ENCODE data around the gene C19orf81. TPM values are rescaled to one million over a fixed set of nuclear protein-coding genes. Genes with fewer than 3 reads are reported as not detected.

The C19orf81 gene
- total and polyA plus RNA-seq, 2 of the 4 experiments (the other 2 are of a cell fraction), result 0.31 TPM; not detected in 1

DNA sequence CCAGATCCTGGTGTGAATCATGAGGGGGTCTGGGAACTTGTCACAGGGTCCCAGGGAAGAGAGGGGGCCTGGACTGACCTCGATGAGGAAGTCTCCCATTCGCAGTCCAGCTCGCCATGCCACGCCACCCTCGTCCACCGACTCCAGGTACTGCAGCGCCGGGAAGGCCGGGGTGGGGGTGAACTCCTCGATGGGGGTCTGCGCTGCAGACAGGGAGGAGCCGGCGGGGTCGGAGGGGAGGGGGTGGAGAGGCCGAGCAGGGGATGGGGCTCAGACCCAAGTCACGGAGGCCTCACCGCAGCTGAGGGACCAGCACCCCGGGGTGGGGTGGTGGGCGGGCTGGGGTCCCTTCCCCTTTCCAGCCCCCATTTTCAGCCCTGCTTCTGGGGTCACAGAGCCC lies 39.5 kb downstream of the C19orf81 start:
- no peak overlapping the region for H2BK15ac ChIP-seq (ENCODE audit: low read depth, low read length)

More for the DNA sequence above, 39.5 kb downstream of the C19orf81 start:
- BruUV-seq (replicated peaks), result no TSS peak
- Histone ChIP-seq H3K14ac (replicated peaks; ENCODE audit: low read depth, low read length) (no peak overlapping the region), H4K5ac (ENCODE audit: low read depth, low read length) (no peak overlapping the region), H4K20me1 (ENCODE audit: insufficient read depth, low read length) (no peaks in the 10 kb centered on the region; the same call in 1 of the 2 replicates), H3K4ac (ENCODE audit: low read depth, low read length) (no peak overlapping the region), H3K9me3 (ENCODE audit: control insufficient read depth, insufficient read depth, low read length) (no peaks in the 10 kb centered on the region), H3K9ac (ENCODE audit: low read depth, low read length) (no peak overlapping the region), H3K23ac (ENCODE audit: low read depth, low read length) (no peak overlapping the region), H3K4me3 (ENCODE audit: insufficient read depth, low read depth, low read length) (no peak overlapping the region), H3K4me2 (ENCODE audit: low read depth, low read length) (no peak overlapping the region), H3K27me3 (ENCODE audit: control insufficient read depth, insufficient read depth, low read length) (peaks cover 9% of the 10 kb centered on the region), H2BK5ac (ENCODE audit: low read depth, low read length, poor library complexity, severe bottlenecking) (no peak overlapping the region), H2BK20ac (ENCODE audit: low read depth, low read length) (no peak overlapping the region), H3K56ac (ENCODE audit: extremely low read depth, insufficient read depth, low read length) (no peak overlapping the region), H2AK5ac (ENCODE audit: low read depth, low read length) (no peak overlapping the region), H3K18ac (ENCODE audit: low read depth, low read length) (no peak overlapping the region), H3K36me3 (ENCODE audit: control insufficient read depth, insufficient read depth, low read length) (no peaks in the 10 kb centered on the region), H3K4me1 (ENCODE audit: control insufficient read depth, insufficient read depth, low read length) (no peaks in the 10 kb centered on the region), H3K9me1 (ENCODE audit: insufficient read depth, low read length) (no peaks in the 10 kb centered on the region), H2AFZ (replicated peaks; ENCODE audit: low read length, poor library complexity) (no peak overlapping the region), H3K27ac (ENCODE audit: insufficient read depth, low read length) (no peak overlapping the region), H3K79me1 (ENCODE audit: low read depth in 1 of 2, low read length in 2 of 2) (no peaks in the 10 kb centered on the region), H4K8ac (ENCODE audit: low read depth in 2 of 2, low read length in 2 of 2) (no peak overlapping the region), H2BK120ac (ENCODE audit: low read depth, low read length) (no peak overlapping the region), H4K91ac (ENCODE audit: insufficient read depth, low read depth, low read length) (no peak overlapping the region), H2AK9ac (replicated peaks; ENCODE audit: low read depth, low read length, poor library complexity) (no peak overlapping the region)
- DNase-seq, result no peak
- ChIA-PET CTCF (interaction anchor here (1.0 kb wide), 1 partner anchor 18 kb away, joined by 3 read pairs; no protein-coding TSS in a partner anchor), POLR2A (ENCODE audit: unreplicated experiment) (no interaction called here)
- in situ Hi-C loops (cut with MboI; ENCODE audit: low sequenced_read_pairs), result no loop called here
- dilution Hi-C loops (cut with HindIII; ENCODE audit: low sequenced_read_pairs, unreplicated experiment), result no loop called here
- intact Hi-C loops (cut with micrococcal nuclease), result no loop called here
- no peak for ATAC-seq (ENCODE audit: low read depth)
- WGBS, 2 experiments (ENCODE audit: extremely low coverage in 2 of 2, insufficient read length in 1 of 2), result 89% methylated on average over 2 of the region's 19 CpGs; no CpG with 5 or more reads in 1 of the 2 experiments
- TF ChIP-seq CEBPB (IDR thresholded peaks at IDR 0.05; ENCODE audit: low read depth, low read length), result no peak
- no peak for TF ChIP-seq BHLHE40 (IDR thresholded peaks at IDR 0.05; ENCODE audit: low read depth, low read length)
- no peak for TF ChIP-seq MXI1 (IDR thresholded peaks at IDR 0.05; ENCODE audit: borderline replicate concordance, low read depth, low read length)
- TF ChIP-seq RFX5 (IDR thresholded peaks at IDR 0.05; ENCODE audit: low read depth, low read length), result no peak
- no peak for TF ChIP-seq POLR2A (IDR thresholded peaks at IDR 0.05; ENCODE audit: low read depth, low read length)
- no peak for TF ChIP-seq MAFK (IDR thresholded peaks at IDR 0.05; ENCODE audit: low read depth, low read length)
- no peak for TF ChIP-seq RCOR1 (IDR thresholded peaks at IDR 0.05; ENCODE audit: insufficient replicate concordance, low read length)
- TF ChIP-seq, protein P1, sequence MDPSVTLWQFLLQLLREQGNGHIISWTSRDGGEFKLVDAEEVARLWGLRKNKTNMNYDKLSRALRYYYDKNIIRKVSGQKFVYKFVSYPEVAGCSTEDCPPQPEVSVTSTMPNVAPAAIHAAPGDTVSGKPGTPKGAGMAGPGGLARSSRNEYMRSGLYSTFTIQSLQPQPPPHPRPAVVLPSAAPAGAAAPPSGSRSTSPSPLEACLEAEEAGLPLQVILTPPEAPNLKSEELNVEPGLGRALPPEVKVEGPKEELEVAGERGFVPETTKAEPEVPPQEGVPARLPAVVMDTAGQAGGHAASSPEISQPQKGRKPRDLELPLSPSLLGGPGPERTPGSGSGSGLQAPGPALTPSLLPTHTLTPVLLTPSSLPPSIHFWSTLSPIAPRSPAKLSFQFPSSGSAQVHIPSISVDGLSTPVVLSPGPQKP (IDR thresholded peaks at IDR 0.05; ENCODE audit: borderline replicate concordance, low read depth, low read length), result no peak
- no peak for TF ChIP-seq FOS (IDR thresholded peaks at IDR 0.05; ENCODE audit: low read depth, low read length)
- TF ChIP-seq, protein P2, sequence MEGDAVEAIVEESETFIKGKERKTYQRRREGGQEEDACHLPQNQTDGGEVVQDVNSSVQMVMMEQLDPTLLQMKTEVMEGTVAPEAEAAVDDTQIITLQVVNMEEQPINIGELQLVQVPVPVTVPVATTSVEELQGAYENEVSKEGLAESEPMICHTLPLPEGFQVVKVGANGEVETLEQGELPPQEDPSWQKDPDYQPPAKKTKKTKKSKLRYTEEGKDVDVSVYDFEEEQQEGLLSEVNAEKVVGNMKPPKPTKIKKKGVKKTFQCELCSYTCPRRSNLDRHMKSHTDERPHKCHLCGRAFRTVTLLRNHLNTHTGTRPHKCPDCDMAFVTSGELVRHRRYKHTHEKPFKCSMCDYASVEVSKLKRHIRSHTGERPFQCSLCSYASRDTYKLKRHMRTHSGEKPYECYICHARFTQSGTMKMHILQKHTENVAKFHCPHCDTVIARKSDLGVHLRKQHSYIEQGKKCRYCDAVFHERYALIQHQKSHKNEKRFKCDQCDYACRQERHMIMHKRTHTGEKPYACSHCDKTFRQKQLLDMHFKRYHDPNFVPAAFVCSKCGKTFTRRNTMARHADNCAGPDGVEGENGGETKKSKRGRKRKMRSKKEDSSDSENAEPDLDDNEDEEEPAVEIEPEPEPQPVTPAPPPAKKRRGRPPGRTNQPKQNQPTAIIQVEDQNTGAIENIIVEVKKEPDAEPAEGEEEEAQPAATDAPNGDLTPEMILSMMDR (conservative IDR thresholded peaks at IDR 0.05; ENCODE audit: low read depth, low read length), result no peak
- TF ChIP-seq NFE2L2 (IDR thresholded peaks at IDR 0.05; ENCODE audit: low read depth, low read length), result no peak
- TF ChIP-seq RAD21 (IDR thresholded peaks at IDR 0.05; ENCODE audit: low read length), result no peak
- TF ChIP-seq, protein P3, sequence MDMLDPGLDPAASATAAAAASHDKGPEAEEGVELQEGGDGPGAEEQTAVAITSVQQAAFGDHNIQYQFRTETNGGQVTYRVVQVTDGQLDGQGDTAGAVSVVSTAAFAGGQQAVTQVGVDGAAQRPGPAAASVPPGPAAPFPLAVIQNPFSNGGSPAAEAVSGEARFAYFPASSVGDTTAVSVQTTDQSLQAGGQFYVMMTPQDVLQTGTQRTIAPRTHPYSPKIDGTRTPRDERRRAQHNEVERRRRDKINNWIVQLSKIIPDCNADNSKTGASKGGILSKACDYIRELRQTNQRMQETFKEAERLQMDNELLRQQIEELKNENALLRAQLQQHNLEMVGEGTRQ (IDR thresholded peaks at IDR 0.05; ENCODE audit: low read depth, low read length), result no peak
- no peak for TF ChIP-seq CHD1 (IDR thresholded peaks at IDR 0.05; ENCODE audit: low read depth, low read length)
- TF ChIP-seq SMC3 (IDR thresholded peaks at IDR 0.05; ENCODE audit: low read depth, low read length), result no peak
- TF ChIP-seq MAZ (IDR thresholded peaks at IDR 0.05; ENCODE audit: borderline replicate concordance, low read depth, low read length), result no peak
